ENCODE measurements around the gene PHLPP1. TPM values are rescaled to one million over a fixed set of nuclear protein-coding genes. Genes with fewer than 3 reads are reported as not detected.

The PHLPP1 gene
- total and polyA plus RNA-seq, 12 donors: 13.8 to 61.6 (median 37.8) TPM

DNA sequence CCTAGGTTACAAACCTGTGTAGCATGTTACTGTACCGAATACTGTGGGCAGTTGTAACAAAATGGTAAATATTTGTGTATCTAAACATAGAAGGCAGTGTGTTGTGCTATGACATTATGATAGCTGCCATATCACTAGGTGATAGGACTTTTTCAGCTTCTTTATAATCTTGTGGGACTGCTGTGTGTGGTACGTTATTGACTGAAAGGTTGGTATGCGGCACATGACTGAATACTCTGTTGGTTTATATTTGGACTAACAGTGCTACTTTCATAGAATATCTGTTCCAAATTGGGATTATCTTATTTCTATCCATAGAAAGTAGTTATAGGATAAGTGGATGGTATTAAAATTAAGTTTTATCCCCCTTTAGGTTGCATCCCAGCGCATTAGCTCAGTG is 144.7 kb downstream of the PHLPP1 start:
- Histone ChIP-seq H3K4me3 (no peak overlapping the region), H3K27ac (no peak overlapping the region), H3K9me3 (replicated peaks in 1 of 3) (no peaks in the 10 kb centered on the region), H3K36me3 (replicated peaks in 1 of 2) (no peaks in the 10 kb centered on the region), H3K4me1 (replicated peaks in 1 of 2) (peaks cover 0 to 20% of the 10 kb centered on the region in 2 donors), H3K27me3 (no peaks in the 10 kb centered on the region)
- no peak for TF ChIP-seq POLR2A (IDR thresholded peaks at IDR 0.05)
- TF ChIP-seq, protein P1, sequence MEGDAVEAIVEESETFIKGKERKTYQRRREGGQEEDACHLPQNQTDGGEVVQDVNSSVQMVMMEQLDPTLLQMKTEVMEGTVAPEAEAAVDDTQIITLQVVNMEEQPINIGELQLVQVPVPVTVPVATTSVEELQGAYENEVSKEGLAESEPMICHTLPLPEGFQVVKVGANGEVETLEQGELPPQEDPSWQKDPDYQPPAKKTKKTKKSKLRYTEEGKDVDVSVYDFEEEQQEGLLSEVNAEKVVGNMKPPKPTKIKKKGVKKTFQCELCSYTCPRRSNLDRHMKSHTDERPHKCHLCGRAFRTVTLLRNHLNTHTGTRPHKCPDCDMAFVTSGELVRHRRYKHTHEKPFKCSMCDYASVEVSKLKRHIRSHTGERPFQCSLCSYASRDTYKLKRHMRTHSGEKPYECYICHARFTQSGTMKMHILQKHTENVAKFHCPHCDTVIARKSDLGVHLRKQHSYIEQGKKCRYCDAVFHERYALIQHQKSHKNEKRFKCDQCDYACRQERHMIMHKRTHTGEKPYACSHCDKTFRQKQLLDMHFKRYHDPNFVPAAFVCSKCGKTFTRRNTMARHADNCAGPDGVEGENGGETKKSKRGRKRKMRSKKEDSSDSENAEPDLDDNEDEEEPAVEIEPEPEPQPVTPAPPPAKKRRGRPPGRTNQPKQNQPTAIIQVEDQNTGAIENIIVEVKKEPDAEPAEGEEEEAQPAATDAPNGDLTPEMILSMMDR (IDR thresholded peaks at IDR 0.05): no peak
- WGBS, 4 donors: 94 to 99% (median 96%) methylated on average over 4 of the region's 4 CpGs
- no peak for DNase-seq
- intact Hi-C loops (cut with DNase I): no loop called here

DNA sequence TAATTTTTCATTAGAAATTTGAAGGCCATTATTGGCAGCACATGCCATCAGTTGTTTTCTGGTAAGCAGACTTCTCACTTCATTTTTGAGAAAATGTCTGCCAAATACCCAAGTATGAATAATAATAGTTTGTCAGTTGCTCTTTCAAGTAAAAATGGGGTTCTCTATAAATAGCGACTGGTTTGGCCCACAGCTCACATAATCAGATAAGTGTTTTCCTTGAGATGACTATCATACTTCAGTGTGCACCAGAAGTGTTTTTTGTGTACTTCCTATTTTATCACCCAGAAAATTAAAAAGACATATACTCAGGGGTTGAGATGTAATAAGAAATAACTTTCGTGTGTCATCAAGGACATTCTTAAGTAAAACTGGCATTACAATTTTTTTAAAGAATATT is 147.1 kb downstream of the PHLPP1 start:
- Histone ChIP-seq H3K36me3 (replicated peaks in 1 of 2) (no peaks in the 10 kb centered on the region), H3K27me3 (no peaks in the 10 kb centered on the region), H3K4me3 (no peak overlapping the region), H3K27ac (peak overlapping the region in 1 of 5 donors; percentile 50), H3K4me1 (replicated peaks in 1 of 2) (peaks cover 0 to 20% of the 10 kb centered on the region in 2 donors), H3K9me3 (replicated peaks in 1 of 3) (no peaks in the 10 kb centered on the region)
- TF ChIP-seq POLR2A (IDR thresholded peaks at IDR 0.05): no peak
- TF ChIP-seq, protein P1 (IDR thresholded peaks at IDR 0.05): no peak
- no peak for DNase-seq
- intact Hi-C loops (cut with DNase I): no loop called here
- 27 to 42% (median 36%) methylated on average over 2 of the region's 2 CpGs for WGBS, 4 donors

DNA sequence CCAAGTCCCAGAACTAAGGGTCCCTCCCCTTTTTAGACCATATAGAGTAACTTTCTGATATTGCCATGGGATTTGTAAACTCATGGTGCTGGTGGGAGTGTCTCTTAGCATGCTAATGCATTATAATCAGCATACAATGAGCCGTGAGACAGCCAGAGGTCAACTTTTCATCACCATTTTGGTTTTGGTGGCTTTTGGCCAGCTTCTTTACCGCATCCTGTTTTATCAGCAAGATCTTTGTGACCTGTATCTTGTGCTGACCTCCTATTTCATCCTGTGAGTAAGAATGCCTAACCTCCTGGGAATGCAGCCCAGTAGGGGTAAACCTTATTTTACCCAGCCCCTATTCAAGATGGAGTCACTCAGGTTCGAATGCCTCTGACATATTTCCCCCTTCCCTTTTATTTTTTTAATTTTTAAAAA is 148.2 kb downstream of the PHLPP1 start:
- WGBS, 4 donors: 39 to 65% (median 42%) methylated on average over 3 of the region's 3 CpGs

DNA sequence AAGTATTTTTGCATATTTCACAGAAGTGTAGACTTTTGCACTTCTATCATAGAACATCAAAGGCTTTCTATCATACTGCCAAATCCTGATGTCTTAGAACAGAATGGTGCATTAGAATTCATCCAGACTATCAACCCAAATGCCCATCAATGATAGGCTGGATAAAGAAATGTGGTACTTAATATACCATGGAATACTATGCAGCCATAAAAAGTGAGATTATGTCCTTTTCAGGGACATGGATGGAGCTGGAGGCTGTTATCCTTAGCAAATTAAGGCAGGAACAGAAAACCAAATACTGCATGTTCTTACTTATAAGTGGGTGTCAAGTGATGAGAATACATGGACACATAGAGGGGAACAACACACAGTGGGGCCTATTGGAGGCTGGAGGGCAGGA is 150.2 kb downstream of the PHLPP1 start:
- Histone ChIP-seq H3K27ac (no peak overlapping the region), H3K4me3 (no peak overlapping the region), H3K4me1 (replicated peaks in 1 of 2) (peaks cover 0 to 20% of the 10 kb centered on the region in 2 donors), H3K27me3 (no peaks in the 10 kb centered on the region), H3K36me3 (replicated peaks in 1 of 2) (no peaks in the 10 kb centered on the region), H3K9me3 (replicated peaks in 1 of 3) (no peaks in the 10 kb centered on the region)
- intact Hi-C loops (cut with DNase I): no loop called here
- TF ChIP-seq, protein P1 (IDR thresholded peaks at IDR 0.05): no peak
- TF ChIP-seq POLR2A (IDR thresholded peaks at IDR 0.05): no peak
- no peak for DNase-seq

More for the DNA sequence above, 148.2 kb downstream of the PHLPP1 start:
- peak in 5 of 7 donors; percentile 53 to 71 (median 58) for DNase-seq
- Histone ChIP-seq H3K4me1 (replicated peaks in 1 of 2) (peaks cover 0 to 20% of the 10 kb centered on the region in 2 donors), H3K27me3 (no peaks in the 10 kb centered on the region), H3K4me3 (no peak overlapping the region), H3K27ac (peak overlapping the region in 1 of 5 donors; percentile 50), H3K9me3 (replicated peaks in 1 of 3) (no peaks in the 10 kb centered on the region), H3K36me3 (replicated peaks in 1 of 2) (no peaks in the 10 kb centered on the region)
- TF ChIP-seq, protein P1 (IDR thresholded peaks at IDR 0.05): no peak
- no peak for TF ChIP-seq POLR2A (IDR thresholded peaks at IDR 0.05)
- intact Hi-C loops (cut with DNase I): no loop called here
